C4-2B (cell line): ENCODE data around the gene PRPF39.

Experiments
- CTCF ChIP-seq: fragments of 450-650 bp; conservative IDR thresholded peaks from 2 replicates; pipeline ENCODE4 v1.5.1; 2017; ENCODE audit warnings: mild to moderate bottlenecking
- ZFX ChIP-seq: fragments of 450-650 bp; IDR thresholded peaks from 2 replicates; pipeline ENCODE4 v1.6.1; 2017

GRCh38 chr14:45038865-45039264, 45.1 kb upstream of the PRPF39 start:
- TF ChIP-seq CTCF (no peak), ZFX (no peak)
